GM12875 (cell line): ENCODE measurements around the gene NFKBIB.
"Not testable (repeated sequence)": the region's sequence is repeated elsewhere in the genome, so short reads cannot be mapped to it uniquely, and the experiment has no call there.

Experiments used
- H3K4me3 ChIP-seq: one replicate; pipeline ENCODE4 v1.5.1; 2011; ENCODE audit warnings: low read depth, low read length, control low read depth
- CTCF ChIP-seq: IDR thresholded peaks from 2 replicates; pipeline ENCODE4 v1.5.1; 2011; ENCODE audit warnings: low read depth, mild to moderate bottlenecking, control low read depth, inconsistent platforms, low read length, moderate library complexity, borderline replicate concordance; ENCODE audit not compliant: insufficient read depth

NFKBIB gene

GRCh38 chr19:38879400-38879751 lies 20.4 kb upstream of the NFKBIB start:
- no peak overlapping the region for H3K4me3 ChIP-seq
- TF ChIP-seq CTCF, result no peak

- H3K4me3 ChIP-seq, result no peak overlapping the region
- TF ChIP-seq CTCF, result no peak
These were observed 19.5 kb upstream of the NFKBIB start for GRCh38 chr19:38880076-38880881.

GRCh38 chr19:38880882-38881609 lies 18.7 kb upstream of the NFKBIB start:
- no peak overlapping the region for H3K4me3 ChIP-seq
- TF ChIP-seq CTCF, result no peak

- no peak for TF ChIP-seq CTCF
These were observed 16.5 kb upstream of the NFKBIB start for GRCh38 chr19:38883286-38883685.

GRCh38 chr19:38884691-38885090 lies 15.1 kb upstream of the NFKBIB start:
- not testable (repeated sequence) for H3K4me3 ChIP-seq

More at GRCh38 chr19:38883286-38883685, 16.5 kb upstream of the NFKBIB start:
- no peak overlapping the region for H3K4me3 ChIP-seq

GRCh38 chr19:38888876-38889275 lies 10.9 kb upstream of the NFKBIB start:
- no peak for TF ChIP-seq CTCF
- H3K4me3 ChIP-seq, result no peak overlapping the region

- no peak overlapping the region for H3K4me3 ChIP-seq
- no peak for TF ChIP-seq CTCF
These were observed 10.0 kb upstream of the NFKBIB start for GRCh38 chr19:38889803-38890202.
